Effector memory CD4-positive, alpha-beta T cell (primary cell): ENCODE measurements around the gene SMO.

ENCODE experiments used
- DNase-seq, 3 donors: peaks; one replicate each; pipeline ENCODE4 v3.0.0-alpha.2; 2020
- H3K27ac ChIP-seq: 2 replicates; pipeline ENCODE4 v1.7.0; 2013; ENCODE audit warnings: mild to moderate bottlenecking, low read length, moderate library complexity; ENCODE audit not compliant: insufficient read depth, poor library complexity, severe bottlenecking
- H3K27me3 ChIP-seq: replicated peaks from 2 replicates; pipeline ENCODE4 v1.7.0; 2013; ENCODE audit warnings: mild to moderate bottlenecking, low read length; ENCODE audit not compliant: insufficient read depth, control insufficient read depth, poor library complexity, severe bottlenecking
- H3K36me3 ChIP-seq: 2 replicates; pipeline ENCODE4 v1.7.0; 2013; ENCODE audit warnings: mild to moderate bottlenecking, low read length, moderate library complexity; ENCODE audit not compliant: control insufficient read depth, insufficient read depth
- H3K4me1 ChIP-seq: 2 replicates; pipeline ENCODE4 v1.7.0; 2013; ENCODE audit warnings: low read length, mild to moderate bottlenecking; ENCODE audit not compliant: control insufficient read depth, insufficient read depth, poor library complexity, severe bottlenecking
- H3K4me3 ChIP-seq: 2 replicates; pipeline ENCODE4 v1.7.0; 2013; ENCODE audit warnings: low read length, low read depth, mild to moderate bottlenecking; ENCODE audit not compliant: insufficient read depth, poor library complexity, severe bottlenecking
- H3K9me3 ChIP-seq: 2 replicates; pipeline ENCODE4 v1.7.0; 2013; ENCODE audit warnings: mild to moderate bottlenecking, low read length, moderate library complexity; ENCODE audit not compliant: control insufficient read depth

Gene SMO

GRCh38 chr7:129258649-129259389, 70.4 kb downstream of the SMO start:
- no peaks in the 10 kb centered on the region for H3K36me3 ChIP-seq
- peaks cover 7% of the 10 kb centered on the region for H3K4me1 ChIP-seq
- no peak overlapping the region for H3K4me3 ChIP-seq
- no peaks in the 10 kb centered on the region for H3K9me3 ChIP-seq
- DNase-seq, result no peak
- no peak overlapping the region for H3K27ac ChIP-seq
- H3K27me3 ChIP-seq, result no peaks in the 10 kb centered on the region

GRCh38 chr7:129262324-129262723, 73.9 kb downstream of the SMO start:
- Histone ChIP-seq H3K27me3 (no peaks in the 10 kb centered on the region), H3K36me3 (no peaks in the 10 kb centered on the region), H3K4me3 (no peak overlapping the region), H3K4me1 (peaks cover 7% of the 10 kb centered on the region), H3K27ac (no peak overlapping the region), H3K9me3 (no peaks in the 10 kb centered on the region)
- no peak for DNase-seq
